ENCODE data around the gene IL7R.
"Not testable (repeated sequence)": the region's sequence is repeated elsewhere in the genome, so short reads cannot be mapped to it uniquely, and the experiment has no call there.

IL7R gene

GRCh38 chr5:35878079-35878478, 21.4 kb downstream of the IL7R start:
- no peak for DNase-seq

DNA sequence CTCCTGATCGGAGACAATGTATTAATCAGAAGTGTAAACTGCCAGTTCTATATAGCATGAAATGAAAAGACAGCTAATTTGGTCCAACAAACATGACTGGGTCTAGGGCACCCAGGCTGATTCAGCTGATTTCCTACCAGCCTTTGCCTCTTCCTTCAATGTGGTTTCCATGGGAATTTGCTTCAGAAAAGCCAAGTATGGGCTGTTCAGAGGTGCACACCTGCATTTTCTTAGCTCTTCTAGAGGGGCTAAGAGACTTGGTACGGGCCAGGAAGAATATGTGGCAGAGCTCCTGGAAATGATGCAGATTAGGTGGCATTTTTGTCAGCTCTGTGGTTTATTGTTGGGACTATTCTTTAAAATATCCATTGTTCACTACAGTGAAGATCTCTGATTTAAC, 22.4 kb downstream of the IL7R start:
- no peak for DNase-seq

- DNase-seq, result no peak
Measured at GRCh38 chr5:35879649-35880048, 23.0 kb downstream of the IL7R start.

GRCh38 chr5:35880156-35880555, 23.5 kb downstream of the IL7R start:
- DNase-seq, result no peak

- no peak for DNase-seq
Measured at GRCh38 chr5:35881758-35882157, 25.1 kb downstream of the IL7R start.

- DNase-seq, result no peak
Measured at GRCh38 chr5:35884191-35884769, 27.6 kb downstream of the IL7R start.

DNA sequence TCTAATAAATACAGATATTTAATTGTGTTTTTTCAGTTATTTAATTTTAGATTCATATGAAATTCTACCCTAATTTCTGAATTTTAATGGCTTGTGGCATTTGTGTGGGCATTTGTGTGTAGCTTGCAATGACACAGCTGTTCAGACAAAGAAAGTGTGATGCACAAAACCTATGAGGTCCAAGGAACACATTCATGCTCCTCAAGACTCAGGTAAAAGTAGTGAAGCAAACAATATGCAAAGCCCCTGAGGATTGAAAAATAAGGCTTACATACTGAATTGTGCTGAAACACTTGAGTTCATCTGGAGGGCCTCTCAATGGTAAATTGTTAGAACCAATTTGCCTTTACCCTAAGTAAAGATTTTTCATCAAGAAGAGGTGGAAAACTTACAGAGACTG, 28.1 kb downstream of the IL7R start:
- DNase-seq, result no peak

DNA sequence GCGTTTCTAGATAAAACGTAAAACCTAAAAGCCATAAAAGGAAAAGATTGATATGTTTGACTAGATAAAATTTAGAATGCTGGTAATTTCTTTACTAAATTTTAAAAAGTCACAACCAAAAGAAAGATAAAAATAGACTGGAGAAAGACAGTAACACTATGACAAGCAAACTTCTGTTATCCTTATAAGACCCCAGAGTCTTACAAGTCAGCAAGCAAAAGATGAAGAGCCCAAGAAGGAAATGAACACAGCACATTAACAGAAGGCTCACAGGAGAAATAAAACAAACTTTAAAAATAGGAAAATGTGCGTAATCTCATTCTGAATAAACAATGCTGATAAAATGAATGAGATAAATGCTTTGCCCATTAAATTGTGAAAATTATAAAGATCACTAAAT, 29.7 kb downstream of the IL7R start:
- DNase-seq, result no peak

DNA sequence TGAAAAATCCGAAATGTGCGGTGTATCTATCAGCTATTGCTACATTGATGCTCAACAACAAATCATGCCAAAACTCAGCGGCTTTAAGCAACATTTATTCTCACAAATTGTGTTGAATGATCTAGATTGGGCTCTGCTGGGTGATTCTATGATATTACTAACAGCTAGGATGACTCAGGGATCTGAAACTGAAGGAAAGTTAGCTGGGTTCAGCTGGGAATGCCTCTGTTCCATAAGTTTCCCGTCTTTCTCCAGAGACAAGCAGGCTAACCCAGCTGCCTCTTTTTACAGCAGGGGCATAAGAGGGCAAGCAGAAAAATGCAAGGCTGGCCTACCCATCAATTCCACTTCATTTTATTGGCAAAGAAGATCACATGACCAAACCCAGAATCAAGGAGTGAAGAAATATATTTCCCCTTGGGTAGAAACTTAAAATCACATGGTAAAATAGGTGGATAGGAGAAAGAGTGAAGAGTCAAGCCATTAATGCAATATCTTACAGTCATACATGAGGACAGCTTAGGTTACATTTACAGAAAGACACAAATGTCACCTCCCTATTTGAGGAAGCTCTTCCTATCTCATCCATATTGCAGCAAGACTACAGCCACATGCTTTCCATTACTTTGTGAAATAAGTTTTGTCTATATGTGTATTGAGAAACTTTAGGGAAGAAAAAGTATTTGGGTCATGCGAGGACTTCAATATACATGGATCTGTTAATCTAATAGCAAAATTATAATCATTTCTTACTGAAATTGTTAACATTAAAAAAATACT, 30.8 kb downstream of the IL7R start:
- no peak for DNase-seq

GRCh38 chr5:35890021-35891020, 33.6 kb downstream of the IL7R start:
- no peak for DNase-seq

DNA sequence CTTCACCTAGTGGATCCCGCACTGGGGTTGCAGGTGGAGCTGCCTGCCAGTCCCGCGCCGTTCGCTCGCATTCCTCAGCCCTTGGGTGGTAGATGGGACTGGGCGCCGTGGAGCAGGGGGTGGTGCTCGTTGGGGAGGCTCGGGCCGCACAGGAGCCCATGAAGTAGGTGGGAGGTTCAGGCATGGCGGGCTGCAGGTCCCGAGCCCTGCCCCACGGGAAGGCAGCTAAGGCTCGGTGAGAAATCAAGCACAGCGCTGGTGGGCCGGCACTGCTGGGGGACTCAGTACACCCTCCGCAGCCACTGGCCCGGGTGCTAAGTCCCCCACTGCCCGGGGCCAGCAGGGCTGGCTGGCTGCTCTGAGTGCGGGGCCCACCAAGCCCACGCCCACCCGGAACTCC, 36.1 kb downstream of the IL7R start:
- DNase-seq, result not testable (repeated sequence)

DNA sequence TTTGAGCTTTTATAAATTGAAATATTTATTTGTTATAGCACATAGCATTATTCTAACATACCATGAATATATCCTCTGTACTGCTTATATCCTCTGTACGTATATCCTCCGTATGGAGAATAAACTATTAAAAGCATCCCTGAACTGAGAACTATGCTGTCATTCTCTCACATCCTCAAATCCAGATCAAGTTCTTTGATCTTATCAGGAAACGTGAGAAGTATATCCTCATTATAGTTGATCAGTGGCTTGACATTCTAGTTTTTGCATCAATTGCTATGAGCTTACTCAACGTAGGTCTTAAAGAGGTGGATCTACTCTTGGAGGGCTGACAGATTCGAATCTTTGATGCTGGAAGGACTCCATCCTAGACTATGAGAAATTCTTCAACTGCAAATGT, 37.4 kb downstream of the IL7R start:
- no peak for DNase-seq

DNA sequence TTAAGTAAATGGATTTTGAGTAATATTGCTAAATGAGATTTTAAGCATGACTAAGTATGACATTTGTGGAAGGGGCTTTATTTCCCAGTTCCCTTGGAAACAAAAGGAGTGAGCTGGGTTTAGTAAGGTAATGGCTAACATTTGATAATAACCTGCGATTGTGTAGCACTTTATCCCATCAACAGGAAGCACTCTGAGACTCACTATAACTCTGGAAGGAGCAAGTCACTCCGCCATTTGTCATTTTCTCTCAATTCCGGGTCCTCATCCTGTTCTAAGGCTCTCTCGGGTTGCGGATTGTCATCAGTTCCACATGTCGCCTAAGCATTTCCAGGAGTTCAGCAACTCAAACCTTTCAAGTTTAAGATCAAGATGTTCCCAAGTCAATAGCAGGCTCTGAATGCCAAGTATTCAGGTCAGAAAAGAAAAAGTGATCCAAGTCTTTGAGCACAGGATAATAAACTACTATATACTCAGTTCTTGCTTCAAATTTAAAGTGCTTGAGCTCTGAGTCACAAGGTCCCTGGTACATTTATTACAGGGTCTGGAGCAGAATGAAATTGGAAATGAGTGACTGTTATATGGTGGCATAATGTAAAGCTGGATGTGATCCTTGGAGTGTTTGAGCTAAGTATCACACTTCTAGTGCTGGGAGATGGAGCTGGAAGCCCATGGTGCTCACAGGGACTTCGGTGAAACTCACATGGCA, 42.4 kb downstream of the IL7R start:
- no peak for DNase-seq

DNA sequence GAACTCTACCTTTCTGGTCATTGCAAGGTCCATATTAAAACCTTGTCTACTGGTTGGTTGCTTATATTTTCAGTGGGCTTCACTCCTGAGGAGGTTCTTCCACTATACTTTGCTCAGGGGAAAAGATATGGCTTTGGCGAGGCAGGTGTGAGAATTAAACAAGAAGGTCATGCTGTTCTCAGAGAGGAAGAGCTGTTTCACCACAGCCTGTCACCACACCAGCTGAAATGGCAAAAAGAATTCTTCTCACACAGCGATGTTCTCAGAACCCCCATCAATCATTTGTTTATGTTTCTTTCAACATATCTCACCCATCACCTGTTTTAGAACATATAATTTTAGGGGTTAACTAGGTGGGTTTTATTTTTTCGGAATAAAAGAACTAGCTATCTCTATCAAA, 43.1 kb downstream of the IL7R start:
- DNase-seq, result no peak

DNA sequence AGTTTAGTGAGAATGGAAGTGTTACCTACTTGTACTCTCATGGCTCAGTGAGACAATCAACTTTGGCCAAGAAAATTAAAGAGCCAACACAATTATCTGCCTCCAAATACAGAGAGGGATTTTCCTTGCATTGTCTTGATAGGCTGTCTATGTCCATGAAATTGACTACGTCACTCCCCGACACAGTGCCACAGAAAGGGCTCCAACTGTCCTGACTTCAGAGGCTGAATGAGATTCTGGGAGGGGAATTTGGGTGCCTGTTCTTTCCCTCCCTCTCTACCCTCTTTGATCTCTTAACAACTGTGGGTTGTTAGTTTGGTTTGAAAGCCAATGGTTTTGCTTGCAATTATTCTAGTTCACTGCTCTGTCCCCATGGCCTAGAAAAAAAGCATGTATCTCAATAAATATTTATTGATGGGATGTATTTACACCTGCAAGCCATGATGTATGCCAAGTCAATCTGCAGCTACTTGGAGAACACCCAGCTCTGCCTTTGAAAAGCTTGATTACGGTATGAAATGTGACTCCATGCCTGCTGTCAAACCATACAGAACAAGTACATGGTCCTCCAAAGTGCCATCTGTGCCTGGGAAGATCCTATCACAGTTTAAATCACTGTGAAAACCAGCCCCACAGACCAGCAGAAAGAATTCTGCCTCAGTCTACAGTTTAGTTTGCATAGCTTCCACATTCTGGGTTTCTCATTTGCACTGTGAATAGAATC, 44.4 kb downstream of the IL7R start:
- no peak for DNase-seq

DNA sequence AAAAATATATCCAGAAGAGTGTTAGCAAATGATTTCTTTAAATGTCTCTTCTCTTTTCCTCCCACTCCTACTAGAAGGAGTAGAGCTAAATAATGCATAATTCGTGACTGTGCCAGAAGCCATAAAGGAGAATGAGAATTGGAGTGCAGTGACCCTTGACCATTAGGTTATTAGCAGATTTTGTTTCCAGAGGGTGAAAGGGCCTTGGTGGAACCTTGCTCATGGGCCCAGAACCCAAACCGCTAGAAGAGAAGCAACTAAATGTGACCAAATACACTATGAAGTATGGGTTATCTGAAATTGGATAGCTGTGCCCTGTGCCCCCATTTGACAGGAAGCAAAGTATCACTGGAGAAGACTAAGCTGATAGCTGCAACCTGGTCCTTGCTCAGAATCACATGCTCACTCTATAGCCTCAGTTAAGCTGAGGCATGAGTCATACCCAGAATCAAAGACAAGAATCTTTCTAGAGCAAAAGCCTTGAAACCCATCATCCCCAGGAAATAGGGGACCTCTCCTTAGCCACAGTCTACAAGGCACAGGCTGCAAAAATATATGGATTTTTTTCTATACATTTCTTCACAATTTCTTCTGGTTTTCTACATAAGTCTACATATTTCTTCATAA, 45.5 kb downstream of the IL7R start:
- no peak for DNase-seq

- DNase-seq, result no peak
Measured at GRCh38 chr5:35903631-35904203, 47.0 kb downstream of the IL7R start.

DNA sequence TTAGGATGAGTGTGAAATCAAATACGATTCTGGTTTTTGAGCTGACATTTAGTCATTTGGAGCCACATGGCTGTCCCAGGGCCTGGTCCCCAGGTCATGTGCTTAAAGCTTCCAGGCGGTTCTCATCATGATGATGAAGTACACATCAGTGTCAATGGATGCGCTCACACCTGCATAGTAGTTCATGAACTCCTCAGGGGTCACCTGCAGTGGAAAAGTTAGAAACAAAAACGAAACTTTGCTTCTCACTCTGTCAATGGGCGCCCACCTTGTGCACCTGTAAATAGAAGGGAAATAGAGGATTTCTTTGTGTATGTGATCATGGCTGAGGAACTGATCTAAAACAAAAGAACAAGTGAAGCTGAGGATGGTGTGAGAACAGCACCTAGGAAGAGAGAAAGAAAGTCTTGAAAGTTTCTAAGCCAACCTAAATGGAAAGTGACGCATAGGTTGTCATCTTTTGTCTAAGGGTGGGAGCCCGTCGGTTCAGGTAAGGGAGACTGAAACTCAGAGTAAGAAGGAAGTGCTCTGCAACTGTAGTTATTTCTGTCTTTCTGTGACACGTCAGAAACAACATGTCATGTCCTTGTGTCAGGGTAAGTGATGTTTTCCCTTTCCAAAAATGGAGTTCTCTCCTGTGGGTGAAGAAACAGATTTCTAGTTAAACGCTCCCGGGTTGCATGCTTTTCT, 47.9 kb downstream of the IL7R start:
- no peak for DNase-seq

DNA sequence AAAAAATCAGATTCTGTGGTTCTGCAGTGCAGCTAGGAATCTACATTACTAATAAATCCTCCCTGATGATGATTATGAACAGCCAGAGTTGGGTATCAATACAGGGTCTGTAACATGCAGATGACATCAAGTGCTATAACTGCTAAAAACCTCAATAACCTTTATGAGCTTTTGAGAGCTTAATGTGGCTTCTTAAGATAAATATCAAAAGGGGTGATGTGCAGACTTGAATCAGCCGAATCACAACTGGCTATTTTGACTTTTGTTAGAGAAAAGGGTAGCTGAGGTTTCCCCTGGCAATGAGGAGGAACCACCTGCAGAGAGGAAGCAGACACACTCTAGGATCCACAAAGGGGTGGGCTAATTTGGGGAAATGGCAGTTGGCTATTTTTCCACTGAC, 51.5 kb downstream of the IL7R start:
- no peak for DNase-seq

GRCh38 chr5:35908814-35909213, 52.1 kb downstream of the IL7R start:
- no peak for DNase-seq

- DNase-seq, result peak; percentile 53
Measured at GRCh38 chr5:35919191-35919590, 62.5 kb downstream of the IL7R start.

Data from stimulated activated CD8-positive, alpha-beta memory T cell treated with anti-CD3 and anti-CD28 coated beads, Interleukin-4, amount 100 ng/mL, for 48 hours (primary cell).